Fibroblast of pulmonary artery (primary cell): ENCODE data around the gene PIGN.

ENCODE experiments used
- DNase-seq: peaks from one replicate; pipeline ENCODE4 v3.0.0-alpha.2; 2010; ENCODE audit warnings: low read depth
- H3K4me3 ChIP-seq: replicated peaks from 2 replicates; pipeline ENCODE4 v1.5.1; 2011; ENCODE audit warnings: low read depth, mild to moderate bottlenecking, control low read depth, low read length, moderate library complexity
- CTCF ChIP-seq: IDR thresholded peaks from 2 replicates; pipeline ENCODE4 v1.5.1; 2011; ENCODE audit warnings: mild to moderate bottlenecking, control low read depth, low read length, inconsistent platforms; ENCODE audit errors: missing control alignments

Gene PIGN

GRCh38 chr18:62085756-62086155, 101.1 kb downstream of the PIGN start:
- no peak overlapping the region for H3K4me3 ChIP-seq
- DNase-seq: no peak
- no peak for TF ChIP-seq CTCF

GRCh38 chr18:62081761-62082294, 105.0 kb downstream of the PIGN start:
- no peak overlapping the region for H3K4me3 ChIP-seq
- no peak for TF ChIP-seq CTCF
- no peak for DNase-seq

- H3K4me3 ChIP-seq: no peak overlapping the region
- TF ChIP-seq CTCF: no peak
- no peak for DNase-seq
These were observed 105.6 kb downstream of the PIGN start for GRCh38 chr18:62081248-62081647.

GRCh38 chr18:62080172-62080900, 106.5 kb downstream of the PIGN start:
- DNase-seq: no peak
- no peak overlapping the region for H3K4me3 ChIP-seq
- no peak for TF ChIP-seq CTCF

GRCh38 chr18:62073461-62074281, 113.2 kb downstream of the PIGN start:
- H3K4me3 ChIP-seq: no peak overlapping the region
- DNase-seq: no peak
- TF ChIP-seq CTCF: no peak

GRCh38 chr18:62072370-62072769, 114.5 kb downstream of the PIGN start:
- DNase-seq: no peak
- TF ChIP-seq CTCF: no peak
- no peak overlapping the region for H3K4me3 ChIP-seq
